22Rv1 (cell line): Measurements from ENCODE around the gene BSPRY.

Experiments
- H3K27ac ChIP-seq: fragments of 450-650 bp; 2 replicates; pipeline ENCODE4 v1.5.1; 2017
- ZFX ChIP-seq: fragments of 450-650 bp; IDR thresholded peaks from 2 replicates; pipeline ENCODE4 v1.6.1; 2017; ENCODE audit warnings: antibody characterized with exemption, borderline replicate concordance
- TF ChIP-seq, protein P1 (sequence below): fragments of 450-650 bp; IDR thresholded peaks from 2 replicates; pipeline ENCODE4 v1.5.1; 2017; ENCODE audit warnings: mild to moderate bottlenecking

Gene BSPRY

DNA sequence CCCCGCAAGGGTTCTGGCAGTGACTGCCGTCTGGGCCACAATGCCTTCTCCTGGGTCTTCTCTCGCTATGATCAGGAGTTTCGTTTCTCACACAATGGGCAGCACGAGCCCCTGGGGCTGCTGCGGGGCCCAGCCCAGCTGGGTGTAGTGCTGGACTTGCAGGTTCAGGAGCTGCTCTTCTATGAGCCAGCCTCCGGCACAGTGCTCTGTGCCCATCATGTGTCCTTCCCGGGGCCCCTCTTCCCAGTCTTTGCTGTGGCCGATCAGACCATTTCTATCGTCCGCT, 20.5 kb downstream of the BSPRY start:
- H3K27ac ChIP-seq: no peak overlapping the region
- TF ChIP-seq, protein P1, sequence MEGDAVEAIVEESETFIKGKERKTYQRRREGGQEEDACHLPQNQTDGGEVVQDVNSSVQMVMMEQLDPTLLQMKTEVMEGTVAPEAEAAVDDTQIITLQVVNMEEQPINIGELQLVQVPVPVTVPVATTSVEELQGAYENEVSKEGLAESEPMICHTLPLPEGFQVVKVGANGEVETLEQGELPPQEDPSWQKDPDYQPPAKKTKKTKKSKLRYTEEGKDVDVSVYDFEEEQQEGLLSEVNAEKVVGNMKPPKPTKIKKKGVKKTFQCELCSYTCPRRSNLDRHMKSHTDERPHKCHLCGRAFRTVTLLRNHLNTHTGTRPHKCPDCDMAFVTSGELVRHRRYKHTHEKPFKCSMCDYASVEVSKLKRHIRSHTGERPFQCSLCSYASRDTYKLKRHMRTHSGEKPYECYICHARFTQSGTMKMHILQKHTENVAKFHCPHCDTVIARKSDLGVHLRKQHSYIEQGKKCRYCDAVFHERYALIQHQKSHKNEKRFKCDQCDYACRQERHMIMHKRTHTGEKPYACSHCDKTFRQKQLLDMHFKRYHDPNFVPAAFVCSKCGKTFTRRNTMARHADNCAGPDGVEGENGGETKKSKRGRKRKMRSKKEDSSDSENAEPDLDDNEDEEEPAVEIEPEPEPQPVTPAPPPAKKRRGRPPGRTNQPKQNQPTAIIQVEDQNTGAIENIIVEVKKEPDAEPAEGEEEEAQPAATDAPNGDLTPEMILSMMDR: no peak
- no peak for TF ChIP-seq ZFX

DNA sequence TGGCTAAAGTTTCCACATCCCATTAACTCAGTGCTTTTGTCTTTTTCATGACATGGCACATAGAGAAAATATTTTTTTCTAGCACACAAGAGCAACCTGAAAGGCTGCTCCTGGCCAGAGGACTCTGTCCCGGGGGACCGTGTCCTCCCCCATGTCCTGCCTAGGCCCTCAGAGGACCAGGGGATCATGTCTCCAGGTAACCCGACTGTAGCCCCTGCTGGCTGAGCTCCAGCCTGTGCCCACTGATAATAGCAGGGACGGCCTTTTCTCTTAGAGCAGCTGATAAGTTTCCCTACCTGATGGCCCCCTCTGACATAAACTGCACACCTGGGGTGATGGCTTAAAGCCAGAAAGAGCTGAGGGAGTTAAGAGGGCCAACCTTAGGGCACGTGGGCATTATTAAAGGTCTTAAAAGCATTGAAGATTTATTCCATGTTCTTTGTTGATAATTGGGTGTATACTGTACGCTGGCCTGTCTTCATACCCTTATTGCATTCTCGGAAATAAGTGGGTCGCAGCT, 21.5 kb downstream of the BSPRY start:
- TF ChIP-seq, protein P1: no peak
- TF ChIP-seq ZFX: no peak
- 0 out of 2 replicates have a peak overlapping the region, but pooled peaks have one; percentile 13 for H3K27ac ChIP-seq

DNA sequence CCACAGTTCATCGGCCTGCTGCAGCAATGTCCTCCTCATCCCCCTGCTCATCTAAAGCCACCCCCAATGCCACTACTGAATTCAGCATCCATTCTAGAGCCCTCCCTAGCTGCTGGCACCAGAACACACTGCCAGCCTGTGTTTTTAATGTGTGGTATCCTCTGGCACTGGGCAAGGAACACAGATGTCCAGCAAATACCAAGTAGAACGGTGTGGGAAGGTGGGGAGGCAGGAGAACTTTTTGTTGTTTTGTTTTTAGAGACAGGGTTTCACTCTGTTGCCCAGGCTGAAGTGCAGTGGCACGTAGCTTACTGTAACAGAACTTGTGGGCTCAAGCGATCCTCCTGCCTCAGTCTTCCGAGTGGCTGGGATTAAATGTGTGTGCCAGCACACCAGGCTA, 22.7 kb downstream of the BSPRY start:
- H3K27ac ChIP-seq: peak overlapping the region; percentile 17; the same call in 1 of the 2 replicates
- TF ChIP-seq, protein P1: no peak
- TF ChIP-seq ZFX: no peak

DNA sequence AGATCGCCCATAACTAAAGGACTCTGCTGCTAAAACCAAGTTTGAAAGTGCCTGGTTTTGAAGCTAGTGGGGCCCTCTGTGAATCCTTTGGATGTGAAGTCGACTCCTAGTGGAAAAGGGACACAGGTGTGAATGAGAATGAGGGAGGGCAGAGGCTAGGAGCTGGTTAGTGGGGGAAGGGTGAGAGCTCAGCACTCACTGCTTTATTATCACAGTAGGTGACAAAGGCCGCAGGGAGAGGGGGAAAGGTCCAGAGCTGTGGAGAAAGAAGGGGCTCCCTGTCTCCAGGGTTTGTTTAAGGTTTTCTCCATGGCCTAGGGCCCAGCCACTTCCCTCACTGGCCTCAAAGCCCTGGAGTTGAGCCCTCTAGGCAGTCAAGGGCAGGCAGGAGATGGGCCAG, 23.9 kb downstream of the BSPRY start:
- TF ChIP-seq, protein P1: no peak
- H3K27ac ChIP-seq: no peak overlapping the region

DNA sequence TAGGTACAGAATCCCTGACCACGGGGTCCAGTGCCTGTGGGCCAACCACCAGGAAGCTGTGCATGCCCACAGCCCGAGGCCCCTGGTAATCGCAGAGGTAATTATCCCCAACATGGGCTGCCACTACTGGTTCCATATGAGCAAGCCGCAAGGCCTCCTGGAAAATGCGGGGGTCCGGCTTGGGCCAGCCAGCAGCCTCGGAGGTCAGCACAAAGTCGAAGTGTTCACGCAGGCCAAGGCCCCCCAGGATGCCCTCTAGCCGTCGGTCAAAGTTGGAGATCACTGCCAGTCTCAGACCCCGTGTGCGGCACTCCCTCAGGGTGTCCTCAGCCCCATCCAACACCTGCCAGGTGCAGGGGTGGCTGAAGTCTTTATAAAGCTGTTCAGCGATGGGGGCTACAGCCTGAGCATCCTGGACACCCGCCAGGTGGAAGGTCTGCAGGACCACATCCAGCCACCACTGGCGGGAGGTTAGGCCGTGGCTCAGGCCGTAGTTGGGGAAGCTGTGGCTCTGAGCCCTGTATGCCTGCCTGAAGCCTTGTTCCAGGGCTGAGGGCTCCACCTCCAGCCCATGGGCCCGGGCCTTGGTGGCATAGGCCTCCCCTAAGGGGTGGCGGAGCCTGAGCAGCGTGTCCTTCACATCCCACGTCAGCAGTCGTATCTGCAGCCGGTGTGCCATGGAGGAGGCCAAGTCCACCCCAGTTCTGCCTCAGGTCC, 24.5 kb downstream of the BSPRY start:
- no peak overlapping the region for H3K27ac ChIP-seq
- TF ChIP-seq, protein P1: no peak
- TF ChIP-seq ZFX: no peak

DNA sequence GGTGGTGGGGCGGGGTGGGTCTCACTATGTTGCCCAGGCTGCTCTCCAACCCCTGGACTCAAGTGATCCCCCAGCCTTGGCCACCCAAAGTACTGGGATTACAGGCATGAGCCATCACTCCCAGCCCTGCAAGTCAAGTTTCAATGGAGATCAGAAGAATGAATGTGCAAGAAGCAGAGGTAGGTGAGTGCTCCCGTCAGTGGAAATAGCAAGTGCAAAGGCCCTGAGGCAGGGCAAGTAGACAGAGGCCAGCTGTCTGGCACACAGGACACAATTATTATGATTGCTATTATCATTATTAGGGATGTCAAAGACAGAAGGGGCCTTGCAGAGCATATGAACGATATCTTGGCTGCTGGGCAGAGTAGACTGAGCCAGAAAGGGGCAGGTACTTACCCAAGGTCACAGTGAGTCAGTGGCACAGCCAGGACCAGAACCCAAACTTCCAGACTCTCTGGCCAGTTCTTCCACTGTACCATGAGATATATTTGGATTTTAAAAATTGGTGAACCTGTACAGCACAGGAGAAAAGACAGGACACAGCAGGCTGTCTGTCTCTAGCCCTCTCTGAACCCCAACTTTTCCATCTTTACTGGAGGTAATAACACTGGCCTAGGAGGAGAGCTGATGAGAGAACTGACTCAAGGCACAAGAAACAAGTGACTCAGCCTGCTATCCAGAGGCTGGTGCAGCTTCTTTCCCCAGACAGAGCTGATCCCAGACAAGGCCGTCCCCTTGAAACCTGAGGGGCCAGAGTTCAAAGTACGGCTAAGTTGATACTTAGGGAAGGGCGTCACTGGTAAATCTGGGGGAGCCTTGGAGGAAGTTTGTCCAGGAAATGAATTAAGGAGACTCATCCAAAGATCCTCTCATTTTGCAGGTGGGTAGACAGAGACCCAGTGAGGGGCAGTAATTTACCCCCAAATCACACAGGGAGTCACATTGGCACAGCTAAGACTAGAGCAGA, 26.0 kb downstream of the BSPRY start:
- H3K27ac ChIP-seq: peak overlapping the region; percentile 83
- TF ChIP-seq, protein P1: no peak
- TF ChIP-seq ZFX: no peak
